ENCODE results near the gene CETP.
"Not testable (repeated sequence)": the region's sequence is repeated elsewhere in the genome, so short reads cannot be mapped to it uniquely, and the experiment has no call there.

Gene CETP

DNA sequence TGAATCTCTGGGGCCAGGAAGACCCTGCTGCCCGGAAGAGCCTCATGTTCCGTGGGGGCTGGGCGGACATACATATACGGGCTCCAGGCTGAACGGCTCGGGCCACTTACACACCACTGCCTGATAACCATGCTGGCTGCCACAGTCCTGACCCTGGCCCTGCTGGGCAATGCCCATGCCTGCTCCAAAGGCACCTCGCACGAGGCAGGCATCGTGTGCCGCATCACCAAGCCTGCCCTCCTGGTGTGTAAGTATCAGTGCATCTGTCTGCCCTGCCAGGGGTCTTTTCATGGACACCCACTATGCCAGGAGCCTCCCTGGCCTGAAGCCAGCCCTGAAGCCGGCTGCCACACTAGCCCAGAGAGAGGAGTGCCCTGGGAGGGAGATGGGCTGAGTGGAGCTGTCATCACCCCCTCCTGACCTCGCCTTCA lies at the start of gene CETP:
TSS of gene CETP (plus strand) at position 100 of the 431 bp plus-strand sequence. CDS start at position 130, 30 bp downstream.
- no peak for DNase-seq

DNA sequence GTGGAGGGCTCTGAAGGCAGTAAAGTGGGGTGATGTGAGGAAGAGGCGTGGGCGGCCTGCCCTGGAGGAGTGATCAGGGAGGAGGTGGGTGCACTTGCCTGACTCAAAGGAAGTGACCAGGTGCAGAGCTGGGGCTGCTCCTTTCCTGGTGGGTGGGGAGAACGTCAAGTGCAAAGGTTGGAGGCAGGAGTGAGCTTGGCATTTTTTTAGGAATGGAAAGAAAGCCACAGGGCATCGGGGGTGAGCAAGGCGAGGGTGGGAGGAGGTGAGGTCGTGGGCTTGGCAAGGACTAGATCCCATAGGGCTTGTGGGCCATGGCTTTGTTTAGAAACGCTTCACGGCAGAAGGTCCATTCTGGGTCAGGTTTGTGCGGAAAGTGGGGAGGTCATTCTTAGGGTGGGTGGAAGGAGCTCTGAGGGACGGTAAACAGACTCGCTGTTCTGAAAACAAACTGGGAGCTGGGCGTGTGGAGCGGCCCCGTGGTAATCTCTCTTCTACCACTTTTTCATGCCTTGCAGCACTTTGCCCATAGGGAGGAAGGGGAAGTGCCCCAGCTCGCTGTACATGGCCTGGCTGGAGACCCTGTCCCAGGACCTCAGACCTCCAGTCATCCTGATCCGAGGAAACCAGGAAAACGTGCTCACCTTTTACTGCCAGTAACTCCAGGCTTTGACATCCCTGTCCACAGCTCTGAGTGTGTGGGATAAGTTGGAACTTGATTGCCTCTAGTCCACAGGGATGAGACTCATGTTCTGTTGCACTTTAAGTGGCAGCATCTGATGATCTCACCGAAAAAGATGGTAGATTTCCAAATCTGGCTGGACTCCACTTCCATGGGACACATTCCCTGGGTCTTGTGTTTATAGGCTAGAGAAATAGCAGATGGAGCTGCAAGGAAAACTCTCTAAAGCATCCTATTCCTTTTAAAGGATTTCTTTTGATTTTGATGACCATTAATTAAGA lies 48.7 kb upstream of the CETP start:
- DNase-seq: no peak

- no peak for DNase-seq
Measured at GRCh38 chr16:56914896-56915295, 46.9 kb upstream of the CETP start.

- DNase-seq: no peak
Measured at GRCh38 chr16:56915336-56916119, 46.2 kb upstream of the CETP start.

GRCh38 chr16:56916571-56917403 lies 45.0 kb upstream of the CETP start:
- DNase-seq: no peak

- DNase-seq: no peak
Measured at GRCh38 chr16:56918467-56919012, 43.2 kb upstream of the CETP start.

DNA sequence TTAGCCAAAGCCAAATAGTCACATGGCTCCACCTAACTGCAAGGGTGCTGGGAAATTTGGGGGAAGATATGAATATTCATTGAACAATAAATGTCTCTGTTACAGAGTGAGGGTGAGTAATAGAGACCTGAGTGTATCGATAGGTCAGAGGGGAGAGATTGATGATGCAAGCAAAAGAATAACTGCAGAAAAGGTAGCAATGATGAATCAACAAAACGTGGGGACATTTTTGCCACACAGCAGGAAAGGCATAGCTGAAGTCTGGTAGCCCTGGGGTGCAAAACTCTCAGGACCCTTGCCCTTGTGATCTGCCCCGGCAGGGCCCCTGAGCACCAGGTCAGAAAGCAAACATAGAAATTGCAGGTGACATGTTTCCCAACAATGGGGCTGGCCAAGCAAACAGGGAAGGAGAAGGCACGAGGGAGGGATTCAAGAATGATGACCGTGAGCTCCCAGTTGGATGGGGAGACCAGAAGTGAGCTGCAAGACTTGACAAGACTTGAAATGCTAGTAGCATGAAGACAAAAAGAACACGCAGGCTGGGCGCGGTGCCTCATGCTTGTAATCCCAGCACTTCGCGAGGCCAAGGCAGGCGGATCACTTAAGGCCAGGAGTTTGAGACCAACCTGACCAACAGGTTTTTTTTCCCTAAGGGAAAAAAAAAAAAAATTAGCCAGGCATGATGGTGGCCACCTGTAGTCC lies 42.5 kb upstream of the CETP start:
- DNase-seq: peak in 2 of 3 experiments; percentile 5 to 23

GRCh38 chr16:56921571-56921970 lies 40.2 kb upstream of the CETP start:
- DNase-seq: no peak

DNA sequence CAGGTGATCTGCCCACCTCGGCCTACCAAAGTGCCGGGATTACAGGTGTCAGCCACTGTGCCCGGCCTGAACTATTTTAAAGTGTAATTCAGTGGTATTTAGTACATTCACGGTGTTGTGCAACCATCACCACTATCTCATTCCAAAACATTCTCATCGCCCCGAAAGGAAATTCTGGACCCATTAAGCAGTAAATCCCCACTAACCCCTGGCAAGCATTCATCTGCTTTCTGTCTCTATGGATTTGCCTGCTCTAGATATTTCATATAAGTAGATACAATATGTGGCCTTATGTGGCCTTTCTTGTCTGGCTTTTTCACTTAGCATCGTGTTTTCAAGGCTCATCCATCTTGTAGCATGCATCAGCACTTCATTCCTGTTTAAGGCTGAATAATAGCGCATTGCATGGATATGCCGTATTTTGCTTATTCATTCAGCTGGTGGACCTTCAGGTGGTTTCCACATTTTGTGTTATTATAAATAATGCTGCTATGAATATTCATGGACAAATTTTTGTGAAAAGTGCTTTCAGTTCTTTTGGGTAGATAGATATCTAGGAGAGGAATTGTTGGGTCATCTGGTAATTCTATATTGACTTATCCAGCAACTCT lies 38.2 kb upstream of the CETP start:
- no peak for DNase-seq

DNA sequence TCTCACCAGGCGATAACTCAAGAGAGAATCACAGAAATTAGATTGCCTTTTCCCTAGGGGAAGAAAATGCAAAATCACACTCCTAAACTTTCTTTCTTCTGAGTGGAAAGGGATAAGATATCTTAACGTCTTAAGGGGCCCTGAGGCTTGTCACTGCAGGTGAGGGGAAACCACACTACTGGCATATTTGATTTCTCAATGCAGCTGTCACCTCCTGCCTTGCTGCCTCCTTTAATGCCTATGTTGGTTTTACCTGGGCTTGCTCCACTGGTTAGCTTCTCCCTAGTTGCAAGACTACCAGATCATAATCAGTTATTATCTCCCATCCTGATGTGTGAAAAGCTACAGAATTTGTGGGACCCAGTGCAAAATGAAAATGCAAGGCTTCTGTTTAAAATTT lies 34.3 kb upstream of the CETP start:
- no peak for DNase-seq

- DNase-seq: no peak
Measured at GRCh38 chr16:56929639-56930038, 32.1 kb upstream of the CETP start.

- DNase-seq: peak; percentile 53 to 86 (median 68)
Measured at GRCh38 chr16:56930486-56931270, 31.1 kb upstream of the CETP start.

DNA sequence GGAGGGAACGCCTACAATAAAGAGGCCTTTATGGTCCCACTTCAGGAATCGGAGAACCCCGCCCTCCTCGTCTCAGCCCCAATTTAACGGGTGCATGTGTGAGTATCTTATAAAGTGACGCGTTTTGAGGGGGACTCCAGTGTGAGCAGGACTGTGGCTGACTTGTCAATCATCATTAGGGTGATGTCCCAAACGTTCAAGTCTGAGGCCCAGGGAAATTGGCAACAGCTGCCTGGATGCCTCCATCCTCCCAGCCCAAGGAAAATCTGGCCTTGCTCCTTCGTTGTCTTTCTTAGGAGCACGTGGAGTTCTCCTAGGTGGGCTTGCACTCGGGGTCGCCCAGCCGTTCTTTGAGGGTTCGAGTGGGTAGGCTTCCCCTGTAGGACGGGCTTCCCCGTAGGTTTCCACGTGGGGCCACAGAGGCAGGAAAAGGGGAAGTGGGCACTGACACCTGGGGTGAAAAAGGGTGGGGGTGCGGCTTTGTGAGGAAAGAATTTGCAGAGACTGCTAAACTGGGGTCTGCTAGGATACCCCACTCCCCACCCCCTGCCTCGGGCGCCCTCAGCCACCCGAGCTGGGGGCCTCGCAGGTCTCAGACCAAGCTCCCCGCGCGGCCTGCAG lies 30.4 kb upstream of the CETP start:
- DNase-seq: peak in 2 of 3 experiments; percentile 68 to 79

DNA sequence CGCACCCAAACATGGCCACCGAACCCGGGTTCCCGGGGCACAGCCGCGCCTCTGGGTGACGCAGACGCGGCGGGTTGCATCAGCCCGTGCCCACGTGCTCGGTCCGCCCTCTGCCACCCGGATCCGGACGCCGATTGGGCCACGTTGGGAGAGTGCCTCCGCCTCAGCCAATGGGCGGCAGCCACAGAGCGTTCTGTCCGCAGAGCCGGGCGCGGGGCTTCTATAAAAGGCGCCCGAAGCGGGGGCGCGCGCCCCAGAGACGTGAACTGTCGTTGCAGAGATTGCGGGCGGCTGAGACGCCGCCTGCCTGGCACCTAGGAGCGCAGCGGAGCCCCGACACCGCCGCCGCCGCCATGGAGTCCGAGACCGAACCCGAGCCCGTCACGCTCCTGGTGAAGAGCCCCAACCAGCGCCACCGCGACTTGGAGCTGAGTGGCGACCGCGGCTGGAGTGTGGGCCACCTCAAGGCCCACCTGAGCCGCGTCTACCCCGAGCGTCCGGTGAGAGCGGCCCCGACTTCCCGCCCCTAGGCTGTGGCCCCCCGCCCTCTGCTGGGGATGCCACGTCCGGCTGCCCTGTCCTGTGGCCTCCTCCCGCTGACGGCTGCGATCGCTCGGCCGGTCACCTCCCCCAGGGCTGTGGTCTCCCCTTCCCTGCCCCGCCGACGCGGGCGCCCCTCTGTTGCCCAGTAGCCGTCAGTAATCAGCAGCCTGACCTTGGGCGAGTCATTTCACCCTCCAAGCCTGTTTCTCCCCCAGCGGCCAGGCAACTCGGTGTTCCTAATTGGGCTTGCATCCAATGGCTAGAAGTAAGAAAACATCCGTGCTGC lies 29.6 kb upstream of the CETP start, which contains the start of gene HERPUD1:
TSS of gene HERPUD1 (plus strand) at position 251 of the 829 bp plus-strand sequence. CDS start at position 354, 103 bp downstream.
- peak; percentile 90 to 98 (median 97) for DNase-seq

DNA sequence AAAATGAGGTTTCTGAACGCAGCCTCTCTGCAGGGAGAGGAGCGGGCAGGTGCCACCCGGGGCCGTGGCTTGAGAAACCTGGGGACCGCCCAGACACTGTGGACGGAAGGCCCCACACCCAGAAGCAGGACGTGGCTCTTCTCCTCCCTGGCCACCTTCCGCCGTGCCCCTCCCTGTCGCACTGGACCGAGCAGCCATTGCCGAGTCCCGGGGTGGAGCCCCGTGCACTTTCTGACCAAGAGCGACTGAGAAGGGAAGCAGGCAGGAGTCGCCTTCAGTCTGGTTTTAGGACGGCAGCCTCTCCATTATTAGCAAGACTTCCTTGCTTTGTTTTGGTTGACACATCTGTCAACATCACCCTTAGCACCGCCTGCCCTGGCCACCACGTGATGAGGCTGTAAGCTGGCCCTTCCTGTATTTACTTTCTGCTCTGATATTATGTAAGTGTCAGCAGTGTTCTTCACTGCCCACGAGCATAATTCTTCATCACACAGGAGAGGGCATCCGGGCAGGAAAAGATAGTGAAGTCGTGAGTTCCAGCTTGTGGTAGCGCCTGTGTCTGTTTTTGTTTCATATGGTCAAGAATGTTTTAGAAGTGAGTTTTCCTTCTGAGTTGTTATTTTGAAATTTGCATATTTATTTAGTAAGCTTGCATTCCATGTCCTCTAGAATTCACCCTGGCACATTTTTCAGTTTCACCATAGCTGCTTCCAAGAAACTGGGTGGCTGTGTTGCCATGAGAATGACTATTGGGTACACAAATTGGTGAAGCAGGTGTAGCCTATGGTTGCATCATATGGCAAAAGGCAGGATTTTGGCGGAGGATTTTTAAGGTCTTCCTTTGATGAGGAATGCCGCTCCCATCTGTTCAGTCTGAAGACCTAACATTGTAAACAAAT lies 28.8 kb upstream of the CETP start:
- DNase-seq: peak; percentile 30 to 77 (median 56)

DNA sequence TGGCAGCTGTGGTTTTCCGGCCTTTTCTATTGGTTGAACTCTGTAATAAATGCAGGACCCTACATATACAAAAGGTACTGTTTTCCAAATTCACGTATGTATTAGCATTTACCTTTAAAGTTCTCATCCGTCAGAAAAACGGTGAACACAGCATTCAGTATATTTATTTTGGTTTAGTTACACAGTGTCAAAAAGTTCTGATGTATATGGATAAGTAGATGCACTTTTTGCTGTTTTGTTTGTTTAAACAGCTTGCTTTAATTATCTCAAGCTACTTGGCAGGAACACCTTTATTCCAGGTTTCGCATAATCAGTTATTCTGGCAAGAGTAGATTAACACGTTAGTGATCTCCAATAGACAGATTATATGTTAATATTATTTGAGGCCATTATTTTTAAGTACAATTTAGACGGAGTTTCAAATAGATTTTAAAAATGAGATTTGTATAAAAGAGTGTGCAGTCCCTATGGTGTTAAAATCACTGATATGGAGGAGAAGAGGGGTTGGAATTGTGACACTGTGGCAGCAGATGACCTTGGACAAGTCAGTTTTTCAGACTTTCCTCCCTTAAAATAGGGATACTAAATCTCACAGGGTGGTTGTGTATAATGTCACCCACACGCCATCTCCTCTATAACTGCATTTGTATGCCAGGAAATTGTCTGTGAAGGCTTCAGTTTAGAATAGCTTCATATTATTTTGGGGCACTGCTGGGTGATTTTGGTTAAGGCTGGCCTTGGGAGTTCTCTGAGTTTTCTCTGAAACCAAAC lies 27.7 kb upstream of the CETP start:
- DNase-seq: peak in 1 of 3 experiments; percentile 26

GRCh38 chr16:56934599-56935145 lies 27.1 kb upstream of the CETP start:
- DNase-seq: not testable (repeated sequence)

Data from NCI-H1417 (cell line).